HG02981 (cell line): ENCODE results near the gene AEN.

Source experiments
- ATAC-seq: cut with Tn5 transposase; IDR thresholded peaks from one replicate; pipeline ENCODE4 v1.9.1; 2021; ENCODE audit warnings: mild to moderate bottlenecking, moderate library complexity; ENCODE audit not compliant: unreplicated experiment

The AEN gene

DNA sequence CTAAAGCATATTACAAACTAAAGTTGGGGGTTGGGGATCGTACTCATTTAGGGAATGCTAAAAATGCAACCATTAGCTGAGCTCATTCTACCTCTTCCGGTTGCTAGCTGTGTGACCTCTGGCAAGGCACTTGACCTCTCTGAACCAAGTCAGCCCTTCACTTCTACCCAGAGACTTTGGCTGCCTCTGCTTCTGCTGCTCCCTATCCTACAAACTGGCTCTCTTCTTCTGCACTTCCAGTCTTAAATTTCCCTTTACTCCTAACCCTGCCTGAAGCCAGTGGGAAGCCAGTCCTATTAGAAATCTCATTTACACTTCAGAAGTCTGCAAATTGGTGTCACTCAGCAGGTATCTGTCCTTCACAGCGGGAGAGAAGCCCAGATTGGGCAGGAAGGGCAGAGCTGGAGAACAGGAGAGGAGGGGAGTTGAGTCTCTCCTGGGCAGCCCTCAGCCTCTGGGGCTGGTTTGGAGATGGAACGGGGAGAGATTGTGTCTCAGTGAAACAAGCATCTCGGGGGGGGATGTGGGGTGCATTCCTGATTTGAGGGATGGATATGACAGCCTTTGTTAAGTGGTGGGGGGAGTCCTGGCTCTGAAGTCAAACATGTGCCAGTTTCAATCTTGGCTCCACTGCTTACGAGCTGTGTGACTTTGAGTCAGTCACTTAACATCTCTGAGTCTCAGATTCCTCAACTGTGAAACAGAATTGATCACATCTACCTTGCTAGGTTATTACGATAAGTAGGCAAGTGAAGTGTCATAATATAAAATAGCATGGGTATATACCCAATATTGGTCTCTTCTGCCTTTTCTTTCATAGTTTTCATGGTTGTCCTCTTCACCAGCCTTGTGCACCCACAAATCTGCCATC lies 7.8 kb upstream of the AEN start:
- no peak for ATAC-seq

DNA sequence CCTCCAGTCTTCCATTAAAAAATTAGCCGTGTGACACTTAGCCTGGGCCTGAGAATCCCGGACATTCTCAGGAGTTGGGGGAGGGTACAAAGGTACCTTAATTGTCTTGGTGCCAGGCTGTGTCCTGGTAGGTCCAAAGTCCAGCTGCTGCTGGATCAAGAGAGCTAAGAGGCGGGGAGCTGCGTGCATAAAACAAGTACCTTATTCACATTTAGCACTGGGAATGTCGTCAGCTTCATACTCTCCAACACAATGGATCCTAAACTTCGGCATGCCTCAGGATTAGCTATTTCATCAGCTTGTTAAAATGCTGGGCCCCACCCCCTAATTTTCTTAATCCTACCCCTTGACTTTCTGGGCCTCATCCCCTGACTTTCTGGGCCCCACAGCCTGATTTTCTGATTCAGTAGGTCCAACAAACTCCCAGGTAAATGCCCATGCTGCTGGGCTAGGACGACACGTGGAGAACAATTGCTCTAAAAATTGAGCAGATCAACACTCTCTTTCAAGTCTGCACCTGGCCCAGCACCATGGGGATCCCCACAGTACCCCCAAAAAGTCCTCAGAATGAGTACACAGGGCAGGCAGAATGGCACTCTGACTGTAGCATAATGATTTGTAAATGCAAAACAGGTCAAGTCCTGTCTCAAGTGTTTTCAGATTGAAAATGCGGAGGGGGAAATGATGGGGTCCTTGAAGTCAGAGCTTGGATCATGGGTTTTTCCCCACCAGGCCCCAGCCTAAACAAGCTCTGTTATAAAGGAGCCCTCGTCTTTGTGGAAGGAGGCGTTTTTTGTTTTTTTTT lies 5.6 kb upstream of the AEN start:
- no peak for ATAC-seq

DNA sequence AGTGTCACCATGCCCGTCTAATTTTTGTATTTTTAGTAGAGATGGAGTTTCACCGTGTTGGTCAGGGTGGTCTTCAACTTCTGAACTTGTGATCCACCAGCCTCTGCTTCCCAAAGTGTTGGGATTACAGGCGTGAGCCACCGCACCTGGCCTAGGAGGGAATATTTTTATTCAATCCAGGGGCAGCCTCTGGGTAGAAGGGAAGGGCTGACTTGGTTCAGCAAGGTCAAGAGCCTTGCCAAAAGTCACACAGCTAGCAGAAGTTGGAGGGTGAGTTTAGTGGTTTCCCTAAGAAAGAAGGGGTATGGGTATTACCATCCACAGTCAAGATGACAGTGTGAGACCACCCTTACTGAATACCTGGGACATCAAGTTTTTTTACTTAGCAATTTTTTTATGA lies 4.9 kb upstream of the AEN start:
- no peak for ATAC-seq

DNA sequence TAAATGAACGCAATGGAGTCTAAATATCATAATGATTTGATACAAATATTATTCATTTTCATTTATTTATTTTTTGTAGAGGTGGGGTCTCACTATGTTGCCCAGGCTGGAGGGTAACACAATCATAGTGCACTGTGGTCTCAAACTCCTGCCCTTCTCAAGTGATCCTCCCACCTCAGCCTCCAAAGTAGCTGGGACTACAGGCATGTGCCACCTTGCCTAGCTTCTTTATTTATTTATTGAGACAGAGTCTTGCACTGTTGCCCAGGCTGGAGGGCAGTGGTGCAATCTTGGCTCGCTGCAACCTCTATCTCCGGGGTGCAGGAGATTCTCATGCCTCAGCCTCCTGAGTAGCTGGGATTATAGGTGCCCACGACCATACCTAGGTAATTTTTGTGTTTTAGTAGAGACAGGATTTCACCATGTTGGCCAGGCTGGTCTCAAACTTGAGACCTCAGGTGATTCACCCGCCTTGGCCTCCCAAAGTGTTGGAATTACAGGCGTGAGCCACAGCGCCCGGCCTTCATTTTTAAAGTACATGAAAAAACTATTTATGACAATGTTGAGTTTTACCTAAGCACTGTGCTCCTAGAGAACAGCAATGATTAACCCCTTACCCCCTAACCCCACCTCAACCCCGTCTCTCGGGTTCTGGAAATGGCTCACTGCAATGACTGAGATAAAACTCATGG lies 4.0 kb upstream of the AEN start:
- no peak for ATAC-seq

DNA sequence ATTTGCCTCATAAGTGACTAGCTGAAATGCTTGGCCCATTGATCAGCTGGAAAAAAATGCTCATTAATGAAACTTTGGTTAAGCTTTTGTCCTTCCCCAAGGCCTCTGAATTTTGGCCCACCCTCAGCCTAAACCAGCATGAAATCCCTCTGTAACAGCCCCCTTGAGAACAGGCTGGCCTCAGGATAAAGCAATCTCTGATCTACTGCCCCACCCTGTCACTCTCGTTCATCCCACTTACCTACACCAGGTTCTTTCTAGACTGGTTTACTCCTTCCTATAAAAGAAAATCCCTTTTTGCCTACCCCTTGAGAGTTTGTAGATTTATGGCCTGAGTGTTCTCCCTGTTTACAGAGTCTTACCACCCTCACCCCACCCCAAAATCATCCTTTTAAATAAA lies 3.4 kb upstream of the AEN start:
- no peak for ATAC-seq

DNA sequence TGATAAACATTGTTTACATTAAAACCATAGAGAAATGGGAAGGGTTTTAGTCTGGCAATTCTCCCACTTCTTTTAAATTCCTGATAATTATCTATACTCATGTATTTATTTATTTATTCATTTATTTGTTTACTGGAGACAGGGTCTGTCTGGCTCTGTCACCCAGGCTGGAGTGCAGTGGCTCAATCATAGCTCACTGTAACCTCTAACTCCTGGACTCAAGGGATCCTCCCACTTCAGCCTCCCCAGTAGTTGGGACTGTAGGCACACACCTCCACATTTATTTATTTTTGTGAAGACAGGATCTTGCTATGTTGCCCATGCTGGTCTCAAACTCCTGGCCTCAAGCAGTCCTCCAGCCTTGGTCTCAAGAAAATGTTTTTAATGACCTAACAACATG lies 2.5 kb upstream of the AEN start:
- ATAC-seq, result no peak

DNA sequence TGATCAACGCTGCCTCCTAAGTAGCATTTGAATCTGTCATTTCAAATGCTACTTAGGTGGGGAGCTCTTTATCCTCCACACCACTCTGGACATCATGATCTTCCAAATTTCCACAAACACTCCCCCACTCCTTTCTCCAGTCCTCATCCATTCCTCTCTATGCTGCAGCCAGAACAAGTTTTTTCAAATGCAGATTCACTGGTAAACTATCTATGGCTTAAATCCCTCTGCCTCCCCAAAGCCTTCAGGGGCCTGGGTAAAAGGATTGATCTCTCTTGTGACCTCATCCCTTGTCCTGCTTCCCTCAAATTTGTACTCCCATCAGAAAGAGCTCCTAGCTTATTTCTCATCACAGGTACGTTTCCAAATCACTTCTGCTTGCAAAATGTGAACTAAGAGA lies 1.3 kb upstream of the AEN start:
- no peak for ATAC-seq

DNA sequence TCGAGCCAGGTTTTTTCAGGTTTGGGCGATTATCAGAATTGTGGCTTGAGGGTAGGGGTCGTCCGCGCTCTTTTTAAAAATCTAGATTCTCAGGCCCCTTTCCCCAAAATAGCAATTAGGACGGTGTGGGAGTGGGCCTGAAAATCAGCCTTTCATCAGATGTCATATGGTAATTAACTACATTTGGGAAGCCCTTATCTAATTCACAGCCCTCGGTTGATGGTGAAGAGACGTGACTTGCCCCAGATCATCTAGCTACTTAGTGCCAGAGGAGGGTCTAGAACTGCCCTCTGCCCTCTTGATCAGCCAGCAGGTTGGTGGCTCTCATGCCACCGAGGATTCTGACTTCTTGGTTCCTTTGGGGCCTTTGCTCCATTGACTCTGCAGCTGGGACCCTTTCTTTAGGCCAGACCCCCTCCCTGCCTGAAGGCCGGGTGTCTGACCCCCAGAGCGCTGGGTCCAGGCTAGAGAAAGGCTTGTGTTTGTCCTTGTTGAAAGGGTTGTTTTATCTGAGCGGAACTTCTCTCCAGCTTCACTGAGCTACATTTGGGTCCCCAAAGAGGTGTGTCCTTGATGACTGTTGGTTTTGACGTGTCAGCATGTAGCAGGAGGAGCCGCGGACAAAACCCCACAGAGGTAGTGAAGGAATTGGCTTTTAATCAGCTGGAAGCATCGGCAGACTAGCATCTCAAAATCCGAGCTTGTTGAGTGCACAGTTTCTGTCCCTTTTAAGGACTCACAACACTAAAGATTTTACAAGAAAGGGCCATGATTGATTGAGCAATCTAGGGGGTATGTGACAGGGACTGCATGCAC lies 857 bp downstream of the AEN start:
- peak; percentile 31 for ATAC-seq

DNA sequence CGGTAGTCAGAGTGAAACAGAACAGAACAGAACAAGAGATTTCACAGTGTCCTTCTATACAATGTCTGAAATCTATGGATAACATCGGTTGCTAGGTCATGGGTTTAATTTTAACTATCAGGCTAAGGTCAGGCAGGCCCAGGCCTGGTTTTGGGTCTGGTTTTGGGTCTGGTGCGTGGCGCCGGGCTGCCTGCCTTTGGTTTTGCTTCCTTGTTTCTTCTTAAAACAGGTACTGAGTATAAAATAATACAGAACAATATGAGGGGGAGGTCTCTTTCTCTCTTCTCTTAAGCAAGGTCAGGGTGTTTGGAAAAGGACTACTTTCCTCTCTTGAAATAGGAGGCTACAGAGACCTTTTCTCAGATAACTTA lies 1.4 kb downstream of the AEN start:
- peak; percentile 3 for ATAC-seq

DNA sequence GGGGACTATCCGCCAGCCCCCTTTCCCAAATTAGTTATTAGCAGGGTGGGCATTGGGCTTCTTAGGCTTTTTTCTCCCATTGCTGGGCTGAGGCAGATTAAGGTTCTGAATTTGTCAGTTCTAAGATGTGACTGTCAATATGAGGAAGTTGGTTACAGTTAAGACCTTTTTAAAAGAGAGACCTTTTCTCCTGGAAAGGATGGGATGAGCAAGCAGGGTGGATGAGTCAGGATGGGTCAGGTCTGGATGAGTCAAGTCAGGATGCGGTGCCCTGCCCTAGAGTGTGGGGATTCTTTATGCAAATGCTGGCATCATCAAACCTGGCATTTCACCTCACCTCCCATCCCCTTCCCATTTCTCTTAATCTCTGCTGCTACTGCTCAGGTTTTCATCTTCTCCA lies 1.9 kb downstream of the AEN start:
- no peak for ATAC-seq

DNA sequence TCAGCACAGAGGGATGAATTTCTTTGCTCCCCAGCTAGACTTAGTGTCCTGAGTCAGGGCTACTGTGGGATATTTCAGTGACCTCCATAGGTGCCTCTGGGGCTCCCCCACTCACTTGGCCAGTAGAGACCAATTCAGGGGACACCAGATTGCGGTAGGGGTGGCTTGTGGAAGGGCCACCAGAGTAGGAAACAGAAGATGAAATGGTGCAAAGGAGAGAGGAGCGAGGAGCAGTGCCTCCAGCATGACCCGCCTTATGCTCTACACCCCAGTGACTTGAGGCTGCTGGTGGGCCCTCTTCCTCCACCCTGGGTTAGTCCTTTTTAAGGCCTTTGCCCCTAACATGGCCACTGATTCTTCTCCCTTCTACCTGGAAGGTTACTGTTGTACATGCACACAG lies 2.5 kb downstream of the AEN start:
- ATAC-seq, result no peak

DNA sequence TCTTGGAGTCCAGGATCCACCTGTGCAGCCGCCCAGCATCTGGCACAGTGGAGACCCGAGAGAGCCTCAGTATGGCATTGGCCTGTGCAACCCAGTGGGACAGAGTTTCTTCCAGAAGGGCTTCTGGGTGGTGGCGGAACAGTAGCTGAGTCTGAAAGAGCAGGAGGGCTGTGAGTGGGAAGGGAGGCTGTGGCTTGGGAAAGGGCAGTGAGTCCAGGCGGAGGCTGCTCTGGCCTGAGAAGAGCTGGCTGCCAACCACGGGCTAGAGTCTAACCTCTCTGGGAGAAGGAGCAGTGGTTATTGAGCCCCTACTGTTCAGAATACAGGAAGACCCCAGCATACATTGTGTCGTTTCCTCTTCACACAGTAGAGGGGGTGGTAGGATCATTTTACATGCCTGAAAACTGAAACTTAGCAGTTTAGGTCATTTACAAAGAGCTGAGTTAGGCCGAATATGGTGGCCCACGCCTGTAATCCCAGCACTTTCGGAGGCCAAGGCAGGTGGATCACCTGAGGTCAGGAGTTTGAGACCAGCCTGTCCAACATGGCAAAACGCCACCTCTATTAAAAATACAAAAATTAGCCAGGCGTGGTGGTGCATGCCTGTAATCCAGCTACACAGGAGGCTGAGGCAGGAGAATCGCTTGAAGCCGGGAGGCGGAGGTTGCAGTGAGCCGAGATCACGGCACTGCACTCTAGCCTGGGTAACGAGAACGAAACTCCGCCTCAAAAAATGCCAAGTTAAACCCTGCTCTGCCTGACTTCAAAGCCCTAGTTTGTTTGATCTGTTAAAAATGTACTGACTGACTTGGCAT lies 3.2 kb downstream of the AEN start:
- no peak for ATAC-seq

DNA sequence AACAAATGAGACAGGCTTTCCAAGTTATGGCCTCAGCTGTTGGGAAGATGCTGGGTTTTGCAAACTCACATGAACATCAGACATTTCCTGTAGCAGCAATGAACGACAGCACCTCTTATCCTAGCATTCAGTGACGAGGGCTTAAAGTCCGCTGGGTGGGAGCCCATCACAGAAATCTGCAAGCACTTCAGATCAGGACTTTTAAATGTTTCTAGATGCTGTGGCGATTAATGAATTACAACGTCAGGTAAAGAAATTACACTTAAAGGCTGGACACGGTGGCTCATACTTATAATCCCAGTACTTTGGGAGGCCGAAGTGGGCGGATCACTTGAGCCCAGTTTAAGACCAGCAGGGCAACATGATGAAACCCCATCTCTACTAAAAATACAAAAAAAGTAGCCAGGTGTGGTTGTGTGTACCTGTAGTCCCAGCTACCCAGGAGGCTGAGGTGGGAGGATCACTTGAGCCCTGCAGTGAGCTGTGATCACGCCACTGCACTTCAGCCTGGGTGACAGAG lies 3.9 kb downstream of the AEN start:
- ATAC-seq, result no peak

DNA sequence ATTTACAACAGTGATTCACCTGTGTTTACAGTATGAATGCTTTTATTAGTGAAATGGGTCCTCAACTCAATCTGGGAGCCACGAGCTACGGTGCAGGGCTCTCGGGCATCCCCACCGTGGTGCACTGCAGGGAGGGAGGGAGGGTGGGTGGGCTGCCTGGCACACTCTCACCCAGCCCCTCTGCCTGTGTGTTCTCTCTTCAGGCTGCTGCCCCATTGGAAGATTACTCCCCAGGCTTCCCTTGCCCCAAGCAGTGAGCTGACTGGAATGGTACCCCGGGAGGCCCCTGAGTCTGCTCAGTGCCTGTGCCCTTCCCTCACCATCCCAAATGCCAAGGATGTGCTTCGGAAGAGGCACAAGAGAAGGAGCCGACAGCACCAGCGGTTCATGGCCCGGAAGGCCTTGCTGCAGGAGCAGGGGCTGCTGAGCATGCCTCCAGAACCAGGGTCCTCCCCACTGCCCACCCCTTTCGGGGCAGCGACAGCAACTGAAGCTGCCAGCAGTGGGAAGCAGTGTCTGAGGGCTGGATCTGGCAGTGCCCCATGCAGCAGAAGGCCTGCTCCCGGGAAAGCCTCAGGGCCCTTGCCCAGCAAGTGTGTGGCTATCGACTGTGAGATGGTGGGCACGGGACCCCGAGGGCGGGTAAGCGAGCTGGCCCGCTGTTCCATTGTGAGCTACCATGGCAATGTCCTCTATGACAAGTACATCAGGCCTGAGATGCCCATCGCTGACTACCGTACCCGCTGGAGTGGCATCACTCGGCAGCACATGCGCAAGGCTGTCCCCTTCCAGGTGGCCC lies 5.0 kb downstream of the AEN start:
- no peak for ATAC-seq

DNA sequence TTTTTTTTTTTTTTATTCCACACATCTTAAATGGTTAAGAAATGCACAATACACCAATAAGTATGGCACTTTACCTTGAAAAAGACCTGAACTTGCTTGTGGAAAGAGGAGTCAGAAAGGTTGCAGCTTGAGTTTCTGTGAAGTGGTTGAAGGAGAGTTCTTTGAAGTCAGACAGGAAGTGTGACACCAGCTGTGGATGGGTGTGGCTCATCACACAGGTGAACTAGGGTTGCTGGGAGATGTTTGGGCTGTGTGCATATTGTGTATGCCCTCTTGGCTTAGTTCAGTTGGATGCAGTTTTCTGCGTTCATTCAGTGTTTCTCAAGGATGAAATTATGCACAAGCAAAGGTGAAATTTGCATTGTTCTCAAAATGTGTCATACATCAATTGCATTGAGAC lies 6.3 kb downstream of the AEN start:
- ATAC-seq, result no peak

DNA sequence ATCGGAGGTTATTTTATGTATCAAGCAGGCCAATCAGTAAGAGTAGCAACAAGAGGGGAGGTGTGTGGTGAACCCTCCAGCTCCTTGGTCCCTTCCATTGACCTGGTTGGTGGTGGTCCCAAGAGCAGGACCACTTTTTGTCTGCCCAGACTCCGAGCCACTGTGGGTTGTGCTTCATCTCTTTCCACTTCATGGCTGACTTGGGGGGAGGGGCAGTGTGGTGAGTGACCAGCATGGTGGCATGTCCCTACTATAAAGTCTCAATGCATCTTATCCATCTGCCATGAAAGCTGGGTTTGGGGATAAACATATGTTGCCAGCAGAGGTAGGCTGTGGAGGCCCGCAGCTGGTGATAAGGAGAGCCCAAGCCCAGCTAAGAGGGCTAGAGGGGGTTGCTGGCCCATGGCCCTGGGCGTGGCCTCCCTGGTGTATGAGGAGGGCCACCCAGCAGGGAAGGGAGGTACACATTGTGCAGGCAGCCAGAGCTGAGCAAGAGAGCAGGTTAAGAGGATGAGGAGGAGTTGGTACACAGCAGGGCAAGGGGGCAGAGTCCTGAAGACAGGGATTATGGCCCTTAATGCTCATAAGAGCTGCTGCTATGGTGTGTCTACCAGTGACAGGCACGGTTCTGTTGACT lies 7.0 kb downstream of the AEN start:
- ATAC-seq, result no peak

DNA sequence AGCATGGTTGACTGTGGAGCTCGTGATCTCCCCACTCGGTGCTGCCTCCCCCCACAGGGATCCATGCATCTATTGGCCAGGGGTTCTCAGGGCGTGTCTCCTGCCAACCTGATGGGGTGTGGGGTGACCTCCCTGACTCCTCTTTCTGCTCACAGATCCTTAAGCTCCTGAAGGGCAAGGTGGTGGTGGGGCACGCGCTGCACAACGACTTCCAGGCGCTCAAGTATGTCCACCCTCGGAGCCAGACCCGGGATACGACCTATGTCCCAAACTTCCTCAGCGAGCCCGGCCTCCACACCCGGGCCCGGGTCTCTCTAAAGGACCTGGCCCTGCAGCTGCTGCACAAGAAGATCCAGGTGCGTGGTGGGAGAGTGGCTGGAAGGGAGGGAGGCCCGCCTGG lies 7.9 kb downstream of the AEN start:
- no peak for ATAC-seq

DNA sequence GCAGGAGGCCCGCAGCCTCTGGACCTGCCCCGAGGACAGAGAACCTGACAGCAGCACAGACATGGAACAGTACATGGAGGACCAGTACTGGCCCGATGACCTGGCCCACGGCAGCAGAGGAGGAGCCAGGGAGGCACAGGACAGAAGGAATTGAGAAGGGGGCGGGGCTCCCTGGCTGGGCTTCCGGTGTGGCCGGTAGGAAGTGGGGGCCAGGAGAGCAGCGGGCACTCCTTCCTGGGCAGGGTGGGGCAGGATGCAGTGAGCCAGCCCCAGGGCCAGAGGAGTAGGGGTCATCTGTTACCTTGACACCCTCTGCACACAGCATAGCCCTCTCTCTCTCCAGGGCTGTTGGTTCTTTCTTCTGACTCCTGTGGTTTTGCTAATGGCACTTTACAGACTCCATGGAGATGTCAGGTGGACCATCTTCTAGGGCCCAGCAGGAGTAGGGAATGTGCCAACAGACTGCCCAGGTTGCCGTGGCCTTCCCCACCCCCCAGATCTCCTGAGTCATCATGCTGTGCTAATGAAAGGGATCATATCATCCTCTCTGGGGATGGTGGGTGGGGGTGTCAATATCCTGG lies 9.1 kb downstream of the AEN start:
- no peak for ATAC-seq
